RWPE2 (cell line): Measurements from ENCODE around the gene C11orf21.

ENCODE experiments used
- ATAC-seq: fragments of 200-7000 bp; cut with Tn5 transposase; 3 replicates; pipeline ENCODE4 v1.9.1; 2021; ENCODE audit warnings: low read depth
- DNase-seq: peaks from one replicate; pipeline ENCODE4 v3.0.0-alpha.2; 2020; ENCODE audit warnings: low spot score
- H3K27ac ChIP-seq: fragments of 450-650 bp; 2 replicates; pipeline ENCODE4 v1.5.1; 2017; ENCODE audit warnings: mild to moderate bottlenecking; ENCODE audit not compliant: poor library complexity, severe bottlenecking
- H3K27me3 ChIP-seq: fragments of 250-450 bp; sonication (Bioruptor Pico); 2 replicates; pipeline ENCODE4 v1.5.1; 2021; ENCODE audit warnings: mild to moderate bottlenecking, moderate library complexity; ENCODE audit not compliant: insufficient read depth, poor library complexity, severe bottlenecking
- H3K36me3 ChIP-seq: fragments of 250-450 bp; sonication (Bioruptor Pico); 2 replicates; pipeline ENCODE4 v1.5.1; 2020; ENCODE audit warnings: low read depth, mild to moderate bottlenecking, moderate library complexity
- H3K4me1 ChIP-seq: fragments of 250-450 bp; sonication (Bioruptor Pico); 2 replicates; pipeline ENCODE4 v1.5.1; 2021; ENCODE audit warnings: mild to moderate bottlenecking, moderate library complexity; ENCODE audit not compliant: insufficient read depth, poor library complexity, severe bottlenecking
- H3K4me3 ChIP-seq: fragments of 250-450 bp; sonication (Bioruptor Pico); 2 replicates; pipeline ENCODE4 v1.5.1; 2021; ENCODE audit warnings: mild to moderate bottlenecking, moderate library complexity; ENCODE audit not compliant: severe bottlenecking
- H3K9me3 ChIP-seq: fragments of 250-450 bp; sonication (Bioruptor Pico); 2 replicates; pipeline ENCODE4 v1.5.1; 2021; ENCODE audit warnings: mild to moderate bottlenecking, moderate library complexity; ENCODE audit not compliant: severe bottlenecking
- CTCF ChIP-seq: fragments of 450-650 bp; IDR thresholded peaks from one replicate; pipeline ENCODE4 v1.5.1; 2017; ENCODE audit warnings: mild to moderate bottlenecking, moderate library complexity; ENCODE audit not compliant: poor library complexity, severe bottlenecking

Gene C11orf21

GRCh38 chr11:2296913-2297622 is 4.7 kb downstream of the C11orf21 start:
- Histone ChIP-seq H3K4me1 (no peaks in the 10 kb centered on the region), H3K4me3 (no peak overlapping the region), H3K27me3 (no peaks in the 10 kb centered on the region), H3K36me3 (no peaks in the 10 kb centered on the region), H3K27ac (no peak overlapping the region), H3K9me3 (no peaks in the 10 kb centered on the region)
- no peak for TF ChIP-seq CTCF
- no peak for ATAC-seq
- DNase-seq = no peak

- no peak for TF ChIP-seq CTCF
- ATAC-seq = no peak
- no peaks in the 10 kb centered on the region for H3K9me3 ChIP-seq
Observed at GRCh38 chr11:2295971-2296912, 5.5 kb downstream of the C11orf21 start.

GRCh38 chr11:2294926-2295290 is 6.8 kb downstream of the C11orf21 start:
- no peak overlapping the region for H3K4me3 ChIP-seq
- H3K27ac ChIP-seq = no peak overlapping the region
- no peak for DNase-seq
- no peak for ATAC-seq
- H3K4me1 ChIP-seq = no peaks in the 10 kb centered on the region
- TF ChIP-seq CTCF = no peak
- H3K9me3 ChIP-seq = no peaks in the 10 kb centered on the region
- H3K36me3 ChIP-seq = no peaks in the 10 kb centered on the region
- H3K27me3 ChIP-seq = no peaks in the 10 kb centered on the region

More at GRCh38 chr11:2295971-2296912, 5.5 kb downstream of the C11orf21 start:
- Histone ChIP-seq H3K27me3 (no peaks in the 10 kb centered on the region), H3K27ac (no peak overlapping the region), H3K4me3 (no peak overlapping the region), H3K36me3 (no peaks in the 10 kb centered on the region), H3K4me1 (no peaks in the 10 kb centered on the region)
- no peak for DNase-seq

- no peak for TF ChIP-seq CTCF
- Histone ChIP-seq H3K36me3 (no peaks in the 10 kb centered on the region), H3K27me3 (no peaks in the 10 kb centered on the region), H3K4me3 (no peak overlapping the region), H3K4me1 (no peaks in the 10 kb centered on the region), H3K27ac (no peak overlapping the region), H3K9me3 (no peaks in the 10 kb centered on the region)
- DNase-seq (no peak), ATAC-seq (no peak)
Observed at GRCh38 chr11:2293984-2294925, 7.5 kb downstream of the C11orf21 start.
